Placental pericyte (primary cell): ENCODE results near the gene ISL1. TPM values are rescaled to one million over a fixed set of nuclear protein-coding genes. Genes with fewer than 3 reads are reported as not detected.

Experiments
- total RNA-seq: library from RNA; depleted of rRNA; stranded (reverse); fragments of >200 nt; gene quantifications from 2 replicates; pipeline ENCODE4 v1.2.3, GENCODE V29; 2012

ISL1 gene
- total RNA-seq = not detected in 2 replicates

GRCh38 chr5:51383131-51384121, at the start of gene ISL1:
ISL1 (plus strand) TSS chr5:51383448; CDS start chr5:51383672, 224 bp downstream.

